ENCODE data around the gene KLK4.

Gene KLK4

GRCh38 chr19:50911206-50912101 is at the start of gene KLK4:
TSS of gene KLK4 (minus strand) at chr19:50911395. CDS start at chr19:50910738, 657 bp downstream.
- no peak for DNase-seq

GRCh38 chr19:50959731-50960500 is 48.7 kb upstream of the KLK4 start:
- DNase-seq: no peak

- no peak for DNase-seq
Observed at GRCh38 chr19:50957587-50957986, 46.4 kb upstream of the KLK4 start.

GRCh38 chr19:50952910-50953309 is 41.7 kb upstream of the KLK4 start, which contains the start of gene KLK5:
TSS of gene KLK5 (minus strand) at chr19:50953038. CDS start at chr19:50952657, 381 bp downstream.
- no peak for DNase-seq

GRCh38 chr19:50949861-50950260 is 38.7 kb upstream of the KLK4 start:
- no peak for DNase-seq

GRCh38 chr19:50947123-50947522 is 35.9 kb upstream of the KLK4 start:
- DNase-seq: no peak

GRCh38 chr19:50944795-50945194 is 33.6 kb upstream of the KLK4 start:
- no peak for DNase-seq

GRCh38 chr19:50943074-50943828 is 32.1 kb upstream of the KLK4 start:
- DNase-seq: no peak

GRCh38 chr19:50939596-50939995 is 28.4 kb upstream of the KLK4 start:
- no peak for DNase-seq

GRCh38 chr19:50933640-50934039 is 22.4 kb upstream of the KLK4 start:
- no peak for DNase-seq

GRCh38 chr19:50932690-50933083 is 21.5 kb upstream of the KLK4 start:
- no peak for DNase-seq

GRCh38 chr19:50932018-50932689 is 21.0 kb upstream of the KLK4 start:
- no peak for DNase-seq

GRCh38 chr19:50931023-50931422 is 19.8 kb upstream of the KLK4 start:
- no peak for DNase-seq

GRCh38 chr19:50928831-50929230 is 17.6 kb upstream of the KLK4 start:
- DNase-seq: no peak

GRCh38 chr19:50926144-50926543 is 14.9 kb upstream of the KLK4 start:
- DNase-seq: no peak

- DNase-seq: no peak
Observed at GRCh38 chr19:50925734-50926133, 14.5 kb upstream of the KLK4 start.

- DNase-seq: no peak
Observed at GRCh38 chr19:50924586-50924985, 13.4 kb upstream of the KLK4 start.

GRCh38 chr19:50922317-50922853 is 11.2 kb upstream of the KLK4 start:
- peak; percentile 49 for DNase-seq

GRCh38 chr19:50921426-50922316 is 10.5 kb upstream of the KLK4 start:
- no peak for DNase-seq

- no peak for DNase-seq
Observed at GRCh38 chr19:50916069-50916468, 4.9 kb upstream of the KLK4 start.

Measured in activated effector memory CD4-positive, alpha-beta T cell treated with Interleukin-2 at 50 U/mL for 16 hours (primary cell).